H1 (cell line): ENCODE measurements around the gene ULK3. TPM values are rescaled to one million over a fixed set of nuclear protein-coding genes. Genes with fewer than 3 reads are reported as not detected.

Source experiments
- CBX5 ChIP-seq: fragments of 300-800, 300-1000 bp; sonication (generic); IDR thresholded peaks from 2 replicates; pipeline ENCODE4 v1.7.1; 2016; ENCODE audit warnings: antibody characterized with exemption, low read length, low read depth
- HDAC2 ChIP-seq, 2 experiments: fragments of 300-600 bp in 1 of 2; sonication (generic) in 1 of 2; IDR thresholded peaks; 2 replicates each; pipeline ENCODE4 v1.6.1; 2011 to 2012; ENCODE audit warnings: low read depth in 2 of 2, low read length in 2 of 2, mild to moderate bottlenecking in 2 of 2, moderate library complexity in 2 of 2, borderline replicate concordance in 1 of 2, inconsistent platforms in 1 of 2
- HDAC6 ChIP-seq: IDR thresholded peaks from one replicate; pipeline ENCODE4 v1.7.1; 2012; ENCODE audit warnings: low read depth, mild to moderate bottlenecking, inconsistent platforms, low read length, moderate library complexity
- POU5F1 ChIP-seq: IDR thresholded peaks from 2 replicates; pipeline ENCODE4 v1.6.1; 2011; ENCODE audit warnings: low read depth, mild to moderate bottlenecking, low read length, moderate library complexity
- RNF2 ChIP-seq: fragments of 200-900, 300-1000 bp; sonication (generic); IDR thresholded peaks from 2 replicates; pipeline ENCODE4 v1.7.1; 2016; ENCODE audit warnings: borderline replicate concordance, low read depth, mild to moderate bottlenecking, antibody characterized with exemption, low read length; ENCODE audit not compliant: poor library complexity, severe bottlenecking; ENCODE audit errors: missing control alignments
- SRF ChIP-seq: IDR thresholded peaks from 2 replicates; pipeline ENCODE4 v1.6.1; 2011; ENCODE audit warnings: mild to moderate bottlenecking, low read depth, low read length, moderate library complexity
- TAF1 ChIP-seq: IDR thresholded peaks from 2 replicates; pipeline ENCODE4 v1.6.1; 2011; ENCODE audit warnings: mild to moderate bottlenecking, low read depth, low read length
- USF2 ChIP-seq: IDR thresholded peaks from 2 replicates; pipeline ENCODE4 v1.6.1; 2011; ENCODE audit warnings: low read length, improper control_type of control experiment
- polyA plus RNA-seq, 7 experiments: library from polyadenylated mRNA; depleted of rRNA in 3 of 7; stranded (reverse) in 5 of 7; unstranded in 2 of 7; fragments of >200 nt in 5 of 7; fragments of 200-250 nt in 2 of 7; gene quantifications; 1 replicate in 5 of 7; 2 replicates in 1 of 7; 4 replicates in 1 of 7; pipeline versions ENCODE4 v1.2.1 to v1.2.3, GENCODE V29; 2011 to 2013; ENCODE audit warnings: missing spikeins in 2 of 7, mixed read lengths in 2 of 7
- total RNA-seq: library from RNA; stranded (reverse); fragmentation: NEBNext Ultra II Directional; extraction: Animal tissue kit (Norgen Biotek cat#: 25700); gene quantifications from 2 replicates; pipeline ENCODE4 v1.2.1, GENCODE V29; 2021

The ULK3 gene
- total and polyA plus RNA-seq, 2 of the 8 experiments (the other 6 are each of a cell fraction or from before 2014, with no cell fraction given): 27.1 to 34.4 TPM

- TF ChIP-seq POU5F1: no peak
- TF ChIP-seq CBX5: no peak
- no peak for TF ChIP-seq SRF
- no peak for TF ChIP-seq HDAC2 (IDR thresholded peaks at IDR 0.05; ENCODE audit: borderline replicate concordance in 1 of 2, low read depth in 2 of 2, low read length in 2 of 2)
- TF ChIP-seq RNF2: no peak
- TF ChIP-seq USF2: no peak
- no peak for TF ChIP-seq HDAC6
- no peak for TF ChIP-seq TAF1
Observed at GRCh38 chr15:74791667-74792066, 51.3 kb downstream of the ULK3 start (continued).
